OCI-LY7 (cell line): ENCODE results near the gene ULK4. TPM values are rescaled to one million over a fixed set of nuclear protein-coding genes. Genes with fewer than 3 reads are reported as not detected.

Source experiments
- BruUV-seq: library from RNA; stranded (reverse); fragments of 400-500 nt; replicated peaks from 2 replicates; lab custom pipeline; 2021; lab: Mats Ljungman, UMichigan
- CTCF ChIA-PET: fragments of 300-600 bp; sonication (Branson Sonifier 250); formaldehyde crosslinking; loops from one replicate; lab custom pipeline; 2022; ENCODE audit warnings: antibody characterized with exemption; ENCODE audit not compliant: unreplicated experiment; lab: Charles Lee
- POLR2A ChIA-PET: fragments of 300-600 bp; sonication (Branson Sonifier 250); formaldehyde crosslinking; loops from one replicate; lab custom pipeline; 2022; ENCODE audit warnings: antibody characterized with exemption; lab: Charles Lee
- DNase-seq: peaks from one replicate; pipeline ENCODE4 v3.0.0-alpha.2; 2015; ENCODE audit warnings: low spot score
- H2AFZ ChIP-seq: fragments of 200-600 bp; sonication (generic), shearing (Covaris generic); 2 replicates; pipeline ENCODE4 v1.6.1; 2014; ENCODE audit warnings: mild to moderate bottlenecking, antibody characterized with exemption, low read length, moderate library complexity
- H3K27ac ChIP-seq: fragments of 200-600 bp; sonication (generic); 2 replicates; pipeline ENCODE4 v1.5.1; 2014; ENCODE audit warnings: mixed run types, low read depth, mild to moderate bottlenecking, moderate library complexity, low read length, inconsistent platforms; ENCODE audit not compliant: poor library complexity, severe bottlenecking
- H3K36me3 ChIP-seq: fragments of 200-600 bp; sonication (generic); 2 replicates; pipeline ENCODE4 v1.6.1; 2014; ENCODE audit warnings: mild to moderate bottlenecking, antibody characterized with exemption, low read length, moderate library complexity, mixed read lengths; ENCODE audit not compliant: insufficient read depth
- H3K4me1 ChIP-seq: fragments of 200-600 bp; sonication (generic); 2 replicates; pipeline ENCODE4 v1.5.1; 2014; ENCODE audit warnings: mild to moderate bottlenecking, low read length; ENCODE audit not compliant: insufficient read depth, poor library complexity, severe bottlenecking
- H3K4me2 ChIP-seq: fragments of 200-600 bp; sonication (generic); 2 replicates; pipeline ENCODE4 v1.6.1; 2014; ENCODE audit warnings: mild to moderate bottlenecking, low read length
- H3K4me3 ChIP-seq: fragments of 200-600 bp; sonication (generic); 2 replicates; pipeline ENCODE4 v1.5.1; 2014; ENCODE audit warnings: mild to moderate bottlenecking, low read depth, low read length; ENCODE audit not compliant: poor library complexity, severe bottlenecking
- H3K79me2 ChIP-seq: fragments of 200-600 bp; sonication (generic); 2 replicates; pipeline ENCODE4 v1.6.1; 2016; ENCODE audit warnings: low read depth, mild to moderate bottlenecking, low read length, moderate library complexity, mixed read lengths; ENCODE audit not compliant: insufficient read depth
- H3K9me2 ChIP-seq: fragments of 200-600 bp; sonication (generic); 2 replicates; pipeline ENCODE4 v1.6.1; 2016; ENCODE audit warnings: mild to moderate bottlenecking, low read length, mixed read lengths; ENCODE audit not compliant: insufficient read depth
- H3K9me3 ChIP-seq: fragments of 200-600 bp; sonication (generic); 2 replicates; pipeline ENCODE4 v1.6.1; 2014; ENCODE audit warnings: mild to moderate bottlenecking, mixed run types, low read length, mixed read lengths
- H4K20me1 ChIP-seq: fragments of 200-600 bp; sonication (generic); 2 replicates; pipeline ENCODE4 v1.6.1; 2014; ENCODE audit warnings: mild to moderate bottlenecking, antibody characterized with exemption, low read length, moderate library complexity, mixed read lengths; ENCODE audit not compliant: insufficient read depth
- CTCF ChIP-seq: fragments of 200-600 bp; sonication (generic); conservative IDR thresholded peaks from 2 replicates; pipeline ENCODE4 v1.5.1; 2014; ENCODE audit warnings: mild to moderate bottlenecking, antibody characterized with exemption, low read length, moderate library complexity, mixed read lengths
- EZH2phosphoT487 ChIP-seq: fragments of 200-600 bp; sonication (generic); IDR thresholded peaks from 2 replicates; pipeline ENCODE4 v1.6.1; 2018; ENCODE audit warnings: low read depth, borderline replicate concordance, mild to moderate bottlenecking, mixed run types, antibody characterized with exemption, low read length, moderate library complexity, mixed read lengths
- intact Hi-C: fragments of 100-400 bp; cut with micrococcal nuclease; formaldehyde crosslinking; loops from one replicate; pipeline ENCODE4 v1.10.0; 2022; ENCODE audit not compliant: unreplicated experiment
- total RNA-seq, 2 experiments: library from RNA; depleted of rRNA in 1 of 2; stranded (reverse); fragments of >200 nt in 1 of 2; shearing (Covaris generic) in 1 of 2; gene quantifications; 2 replicates each; pipeline ENCODE4 v1.2.3, GENCODE V29; 2014 to 2022

The ULK4 gene
- total RNA-seq, 2 experiments from 2014 or later: 18.9 to 21.0 TPM

GRCh38 chr3:41601404-41601987, 360.4 kb downstream of the ULK4 start:
- no TSS peak for BruUV-seq
- no peaks in the 10 kb centered on the region for H3K9me3 ChIP-seq
- H2AFZ ChIP-seq: no peak overlapping the region
- ChIA-PET POLR2A (interaction anchor here (0.9 to 1.5 kb wide), 2 partner anchors 14 kb away, joined by 3 read pairs; no protein-coding TSS in a partner anchor), CTCF (no interaction called here)
- H3K79me2 ChIP-seq: no peaks in the 10 kb centered on the region
- no peaks in the 10 kb centered on the region for H3K9me2 ChIP-seq
- intact Hi-C loops: no loop called here
- no peaks in the 10 kb centered on the region for H3K4me1 ChIP-seq
- H3K4me2 ChIP-seq: no peak overlapping the region
- DNase-seq: no peak
- H4K20me1 ChIP-seq: no peaks in the 10 kb centered on the region
- H3K27ac ChIP-seq: no peak overlapping the region
- H3K36me3 ChIP-seq: no peaks in the 10 kb centered on the region
- no peak for TF ChIP-seq EZH2phosphoT487
- TF ChIP-seq CTCF: no peak
- H3K4me3 ChIP-seq: no peak overlapping the region

GRCh38 chr3:41600616-41601015, 361.3 kb downstream of the ULK4 start:
- ChIA-PET CTCF (no interaction called here), POLR2A (interaction anchor here (0.9 kb wide), 1 partner anchor 15 kb away, joined by 3 read pairs; no protein-coding TSS in a partner anchor)
- no peaks in the 10 kb centered on the region for H4K20me1 ChIP-seq
- no peak for TF ChIP-seq EZH2phosphoT487
- no peak for TF ChIP-seq CTCF
- no peak overlapping the region for H2AFZ ChIP-seq
- no peak for DNase-seq
- H3K9me3 ChIP-seq: no peaks in the 10 kb centered on the region
- H3K4me1 ChIP-seq: no peaks in the 10 kb centered on the region
- no peak overlapping the region for H3K4me2 ChIP-seq
- no peaks in the 10 kb centered on the region for H3K9me2 ChIP-seq
- BruUV-seq: no TSS peak
- H3K27ac ChIP-seq: no peak overlapping the region
- intact Hi-C loops: no loop called here
- no peaks in the 10 kb centered on the region for H3K36me3 ChIP-seq
- H3K79me2 ChIP-seq: no peaks in the 10 kb centered on the region
- no peak overlapping the region for H3K4me3 ChIP-seq

GRCh38 chr3:41599127-41599484, 362.8 kb downstream of the ULK4 start:
- ChIA-PET CTCF (no interaction called here), POLR2A (interaction anchor here (0.7 kb wide), 1 partner anchor 925 kb away, joined by 3 read pairs; no protein-coding TSS in a partner anchor)
- no peaks in the 10 kb centered on the region for H4K20me1 ChIP-seq
- H3K4me2 ChIP-seq: no peak overlapping the region
- H3K9me2 ChIP-seq: no peaks in the 10 kb centered on the region
- H3K9me3 ChIP-seq: no peaks in the 10 kb centered on the region
- H3K27ac ChIP-seq: no peak overlapping the region
- BruUV-seq: no TSS peak
- TF ChIP-seq CTCF (no peak), EZH2phosphoT487 (no peak)
- no peak overlapping the region for H3K4me3 ChIP-seq
- H2AFZ ChIP-seq: no peak overlapping the region
- no peak for DNase-seq
- no peaks in the 10 kb centered on the region for H3K36me3 ChIP-seq
- intact Hi-C loops: no loop called here
- H3K4me1 ChIP-seq: no peaks in the 10 kb centered on the region
- no peaks in the 10 kb centered on the region for H3K79me2 ChIP-seq
